Measurements from ENCODE around the gene RTN4IP1. TPM values are rescaled to one million over a fixed set of nuclear protein-coding genes. Genes with fewer than 3 reads are reported as not detected.

The RTN4IP1 gene
- total RNA-seq, 1 experiment from 2014 or later, result 7.3 TPM

DNA sequence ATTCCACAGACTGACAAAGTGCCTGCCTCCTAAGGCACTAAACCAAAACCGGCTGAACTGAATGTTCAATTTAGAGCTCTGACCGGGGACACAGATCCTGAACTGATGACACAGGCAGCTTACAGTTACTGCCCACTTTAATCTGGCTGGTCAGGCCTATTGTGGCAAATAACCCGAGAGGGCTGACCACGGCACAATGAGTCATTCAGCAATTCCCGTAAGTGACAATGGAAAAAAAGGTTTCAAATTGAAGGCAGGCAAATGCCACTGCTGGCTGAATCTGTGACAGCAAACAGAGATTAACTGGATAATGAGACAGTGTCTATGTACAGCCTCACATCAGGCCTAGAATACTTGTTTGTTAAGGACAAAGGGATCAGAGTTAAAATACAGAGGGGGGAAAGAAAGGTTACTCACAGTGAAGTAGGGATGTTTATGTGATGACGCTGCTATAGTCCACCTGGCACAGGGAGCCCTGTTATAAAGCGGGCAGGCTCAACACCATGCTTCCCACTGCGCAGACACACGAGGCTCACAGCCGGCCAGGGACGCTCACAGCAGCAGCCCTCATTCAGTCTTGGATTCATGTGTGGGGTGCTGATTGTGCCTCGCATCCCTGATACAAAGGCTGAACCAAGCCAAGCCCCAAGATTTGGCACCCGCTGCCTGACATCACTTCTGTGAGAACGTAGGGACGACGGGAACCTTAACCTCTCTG lies 54.4 kb downstream of the RTN4IP1 start:
- BruUV-seq (replicated peaks), result no TSS peak
- ChIA-PET POLR2A (ENCODE audit: unreplicated experiment) (no interaction called here), CTCF (interaction anchor here (0.7 kb wide), 1 partner anchor 114 kb away, joined by 3 read pairs; no protein-coding TSS in a partner anchor)
- ATAC-seq, result peak; percentile 90
- peak overlapping the region; percentile 5 for H3K27ac ChIP-seq (ENCODE audit: low read length)
- TF ChIP-seq, protein P1, sequence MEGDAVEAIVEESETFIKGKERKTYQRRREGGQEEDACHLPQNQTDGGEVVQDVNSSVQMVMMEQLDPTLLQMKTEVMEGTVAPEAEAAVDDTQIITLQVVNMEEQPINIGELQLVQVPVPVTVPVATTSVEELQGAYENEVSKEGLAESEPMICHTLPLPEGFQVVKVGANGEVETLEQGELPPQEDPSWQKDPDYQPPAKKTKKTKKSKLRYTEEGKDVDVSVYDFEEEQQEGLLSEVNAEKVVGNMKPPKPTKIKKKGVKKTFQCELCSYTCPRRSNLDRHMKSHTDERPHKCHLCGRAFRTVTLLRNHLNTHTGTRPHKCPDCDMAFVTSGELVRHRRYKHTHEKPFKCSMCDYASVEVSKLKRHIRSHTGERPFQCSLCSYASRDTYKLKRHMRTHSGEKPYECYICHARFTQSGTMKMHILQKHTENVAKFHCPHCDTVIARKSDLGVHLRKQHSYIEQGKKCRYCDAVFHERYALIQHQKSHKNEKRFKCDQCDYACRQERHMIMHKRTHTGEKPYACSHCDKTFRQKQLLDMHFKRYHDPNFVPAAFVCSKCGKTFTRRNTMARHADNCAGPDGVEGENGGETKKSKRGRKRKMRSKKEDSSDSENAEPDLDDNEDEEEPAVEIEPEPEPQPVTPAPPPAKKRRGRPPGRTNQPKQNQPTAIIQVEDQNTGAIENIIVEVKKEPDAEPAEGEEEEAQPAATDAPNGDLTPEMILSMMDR (conservative IDR thresholded peaks at IDR 0.05; ENCODE audit: low read depth, low read length), result no peak
- TF ChIP-seq EZH2 (IDR thresholded peaks at IDR 0.05; ENCODE audit: low read length, unreplicated experiment) (no peak), EZH2phosphoT487 (IDR thresholded peaks at IDR 0.05; ENCODE audit: borderline replicate concordance, low read length) (no peak)
- no peak overlapping the region for H3K9ac ChIP-seq (ENCODE audit: low read length)
- no peaks in the 10 kb centered on the region for H3F3A ChIP-seq (ENCODE audit: low read length, unreplicated experiment)
- peaks cover 12% of the 10 kb centered on the region for H3K4me1 ChIP-seq (ENCODE audit: insufficient read depth, low read length)
- no peaks in the 10 kb centered on the region for H3K79me2 ChIP-seq (ENCODE audit: low read length)
- peak; percentile 77 for DNase-seq
- H4K20me1 ChIP-seq (ENCODE audit: low read length), result no peaks in the 10 kb centered on the region
- H3K9me3 ChIP-seq (ENCODE audit: low read length), result no peaks in the 10 kb centered on the region
- peak overlapping the region; percentile 46 for H3K4me2 ChIP-seq (ENCODE audit: low read length)
- no peak overlapping the region for H3K4me3 ChIP-seq (ENCODE audit: low read length)
- no peaks in the 10 kb centered on the region for H3K27me3 ChIP-seq (ENCODE audit: low read length)
- intact Hi-C loops (cut with micrococcal nuclease), result loop anchor here (2.0 kb wide), 1 partner anchor 16 kb away; no protein-coding TSS in a partner anchor
- H2AFZ ChIP-seq (ENCODE audit: low read length), result peak overlapping the region; percentile 16; the same call in 1 of the 2 replicates
- no peaks in the 10 kb centered on the region for H3K9me2 ChIP-seq (replicated peaks; ENCODE audit: low read length)
- H3K36me3 ChIP-seq (ENCODE audit: low read depth, low read length), result peaks cover 8% of the 10 kb centered on the region; the same call in 1 of the 2 replicates

DNA sequence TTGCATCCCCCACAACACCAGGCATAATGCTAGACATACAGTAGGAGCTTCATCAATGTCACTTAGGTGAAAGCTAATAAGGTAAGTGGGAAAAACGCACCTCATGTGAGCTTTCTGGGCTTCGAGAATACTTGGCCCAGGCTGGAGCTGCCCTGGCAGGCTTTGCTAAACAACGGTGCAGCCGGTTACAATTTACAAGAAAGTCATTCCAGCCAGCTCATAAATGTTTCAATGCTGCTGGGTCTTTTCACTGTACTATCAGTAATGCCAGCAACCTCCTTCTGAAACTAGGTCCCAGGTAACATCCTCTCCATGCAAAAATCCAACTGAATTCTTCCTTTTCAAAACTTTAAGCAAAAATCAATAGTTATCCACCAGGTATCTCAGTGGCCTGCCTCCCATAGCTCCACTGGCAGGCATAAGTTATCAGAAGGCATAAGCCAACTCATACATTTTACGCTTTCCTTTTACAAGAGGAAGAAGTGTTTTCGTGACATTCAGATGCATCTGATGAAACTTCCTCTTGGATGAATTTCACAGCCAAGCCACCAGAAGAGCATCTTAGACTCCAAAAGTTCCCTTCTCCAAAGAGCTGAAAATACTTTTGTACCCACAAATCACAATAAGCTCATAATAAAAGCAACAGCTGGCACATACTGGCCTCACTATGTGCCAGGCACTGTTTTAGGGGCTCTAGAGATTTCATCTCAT lies 56.3 kb downstream of the RTN4IP1 start:
- H3K79me2 ChIP-seq (ENCODE audit: low read length), result no peaks in the 10 kb centered on the region
- BruUV-seq (replicated peaks), result no TSS peak
- H3F3A ChIP-seq (ENCODE audit: low read length, unreplicated experiment), result no peaks in the 10 kb centered on the region
- intact Hi-C loops (cut with micrococcal nuclease), result no loop called here
- DNase-seq, result no peak
- H3K4me1 ChIP-seq (ENCODE audit: insufficient read depth, low read length), result peaks cover 21% of the 10 kb centered on the region
- H3K4me2 ChIP-seq (ENCODE audit: low read length), result no peak overlapping the region
- H3K27me3 ChIP-seq (ENCODE audit: low read length), result no peaks in the 10 kb centered on the region
- no peaks in the 10 kb centered on the region for H3K9me2 ChIP-seq (replicated peaks; ENCODE audit: low read length)
- no peak for ATAC-seq
- H3K36me3 ChIP-seq (ENCODE audit: low read depth, low read length), result peaks cover 13% of the 10 kb centered on the region
- TF ChIP-seq, protein P1 (conservative IDR thresholded peaks at IDR 0.05; ENCODE audit: low read depth, low read length), result no peak
- no peak for TF ChIP-seq EZH2 (IDR thresholded peaks at IDR 0.05; ENCODE audit: low read length, unreplicated experiment)
- H3K9me3 ChIP-seq (ENCODE audit: low read length), result no peaks in the 10 kb centered on the region
- POLR2A ChIA-PET (ENCODE audit: unreplicated experiment), result interaction anchor here (0.5 kb wide), 1 partner anchor 133 kb away, joined by 8 read pairs; no protein-coding TSS in a partner anchor
- no peaks in the 10 kb centered on the region for H4K20me1 ChIP-seq (ENCODE audit: low read length)
- H3K27ac ChIP-seq (ENCODE audit: low read length), result no peak overlapping the region
- no peak overlapping the region for H3K4me3 ChIP-seq (ENCODE audit: low read length)
- no peak overlapping the region for H2AFZ ChIP-seq (ENCODE audit: low read length)
- CTCF ChIA-PET, result no interaction called here
- H3K9ac ChIP-seq (ENCODE audit: low read length), result no peak overlapping the region

DNA sequence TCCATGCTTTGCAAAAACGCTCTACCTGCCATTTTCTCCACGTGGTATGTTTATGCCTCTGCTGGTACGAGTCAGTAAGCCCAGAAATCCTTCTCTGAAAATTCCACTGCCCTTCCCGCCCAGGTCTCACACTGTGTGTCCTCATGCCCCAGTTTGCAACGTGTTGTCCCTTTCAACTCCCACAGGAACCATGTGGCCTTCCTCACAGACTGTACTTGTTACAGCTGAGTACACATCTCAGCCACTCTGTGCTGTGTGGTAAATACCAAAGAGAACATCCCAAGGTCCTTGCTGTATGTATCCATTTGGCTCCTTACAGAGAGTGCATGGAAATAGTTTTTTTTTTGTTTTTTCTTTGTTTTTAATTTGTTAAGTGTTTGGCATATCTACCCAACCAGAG lies 56.9 kb downstream of the RTN4IP1 start:
- CTCF ChIA-PET, result no interaction called here

More for the DNA sequence above, 56.9 kb downstream of the RTN4IP1 start:
- no peak for ATAC-seq
- H3K36me3 ChIP-seq (ENCODE audit: low read depth, low read length), result peaks cover 13% of the 10 kb centered on the region
- no peaks in the 10 kb centered on the region for H3K9me2 ChIP-seq (replicated peaks; ENCODE audit: low read length)
- no peak overlapping the region for H3K4me3 ChIP-seq (ENCODE audit: low read length)
- H3K9ac ChIP-seq (ENCODE audit: low read length), result no peak overlapping the region
- TF ChIP-seq EZH2phosphoT487 (IDR thresholded peaks at IDR 0.05; ENCODE audit: borderline replicate concordance, low read length) (no peak), EZH2 (IDR thresholded peaks at IDR 0.05; ENCODE audit: low read length, unreplicated experiment) (no peak)
- TF ChIP-seq, protein P1 (conservative IDR thresholded peaks at IDR 0.05; ENCODE audit: low read depth, low read length), result no peak
- no peak overlapping the region for H3K4me2 ChIP-seq (ENCODE audit: low read length)
- no peaks in the 10 kb centered on the region for H4K20me1 ChIP-seq (ENCODE audit: low read length)
- H2AFZ ChIP-seq (ENCODE audit: low read length), result no peak overlapping the region
- no peaks in the 10 kb centered on the region for H3K79me2 ChIP-seq (ENCODE audit: low read length)
- H3K27me3 ChIP-seq (ENCODE audit: low read length), result no peaks in the 10 kb centered on the region
- POLR2A ChIA-PET (ENCODE audit: unreplicated experiment), result no interaction called here
- intact Hi-C loops (cut with micrococcal nuclease), result no loop called here
- peaks cover 22% of the 10 kb centered on the region for H3K4me1 ChIP-seq (ENCODE audit: insufficient read depth, low read length)
- no TSS peak for BruUV-seq (replicated peaks)
- no peaks in the 10 kb centered on the region for H3K9me3 ChIP-seq (ENCODE audit: low read length)
- no peak overlapping the region for H3K27ac ChIP-seq (ENCODE audit: low read length)
- DNase-seq, result no peak
- H3F3A ChIP-seq (ENCODE audit: low read length, unreplicated experiment), result no peaks in the 10 kb centered on the region

Measured in PC-3 (cell line).